ENCODE data around the gene CLDN25.
A peak's percentile ranks its signal among the peaks of the same experiment; 100 is the strongest.
"Not testable (repeated sequence)": the region's sequence is repeated elsewhere in the genome, so short reads cannot be mapped to it uniquely, and the experiment has no call there.

Gene CLDN25

GRCh38 chr11:113779496-113779895, at the start of gene CLDN25:
TSS of gene CLDN25 (plus strand) at chr11:113779796. CDS start at chr11:113779796, 0 bp downstream.
- no peak for DNase-seq

GRCh38 chr11:113730887-113731726, 48.5 kb upstream of the CLDN25 start:
- peak in 1 of 2 experiments; percentile 10 for DNase-seq

GRCh38 chr11:113732092-113732491, 47.5 kb upstream of the CLDN25 start:
- no peak for DNase-seq

- no peak for DNase-seq
Measured at GRCh38 chr11:113736323-113736722, 43.3 kb upstream of the CLDN25 start.

GRCh38 chr11:113752932-113753331, 26.7 kb upstream of the CLDN25 start:
- no peak for DNase-seq

GRCh38 chr11:113760241-113760640, 19.4 kb upstream of the CLDN25 start:
- DNase-seq: no peak

GRCh38 chr11:113763040-113763439, 16.6 kb upstream of the CLDN25 start:
- DNase-seq: not testable (repeated sequence)

GRCh38 chr11:113764527-113765219, 14.9 kb upstream of the CLDN25 start:
- no peak for DNase-seq

- no peak for DNase-seq
Measured at GRCh38 chr11:113771964-113772363, 7.6 kb upstream of the CLDN25 start.

- no peak for DNase-seq
Measured at GRCh38 chr11:113773092-113773415, 6.5 kb upstream of the CLDN25 start.

- DNase-seq: peak; percentile 66 to 85
Measured at GRCh38 chr11:113773416-113774173, 6.0 kb upstream of the CLDN25 start, which contains the start of gene ZW10. TSS of gene ZW10 (minus strand) at chr11:113773692. CDS start at chr11:113773666, 26 bp downstream.

- no peak for DNase-seq
Measured at GRCh38 chr11:113774174-113774503, 5.5 kb upstream of the CLDN25 start.

- no peak for DNase-seq
Measured at GRCh38 chr11:113778111-113778910, 1.3 kb upstream of the CLDN25 start.

GRCh38 chr11:113781682-113782081, 2.1 kb downstream of the CLDN25 start:
- DNase-seq: no peak

GRCh38 chr11:113782134-113782533, 2.5 kb downstream of the CLDN25 start:
- no peak for DNase-seq

GRCh38 chr11:113789016-113789415, 9.4 kb downstream of the CLDN25 start:
- not testable (repeated sequence) for DNase-seq

GRCh38 chr11:113789675-113790320, 10.2 kb downstream of the CLDN25 start:
- no peak for DNase-seq

GRCh38 chr11:113796663-113797259, 17.2 kb downstream of the CLDN25 start:
- peak in 1 of 2 experiments; percentile 27 for DNase-seq

- no peak for DNase-seq
Measured at GRCh38 chr11:113802621-113803020, 23.0 kb downstream of the CLDN25 start.

- DNase-seq: no peak
Measured at GRCh38 chr11:113805640-113806039, 26.0 kb downstream of the CLDN25 start.

- DNase-seq: peak in 1 of 2 experiments; percentile 38
Measured at GRCh38 chr11:113806406-113806805, 26.8 kb downstream of the CLDN25 start.

- DNase-seq: no peak
Measured at GRCh38 chr11:113808931-113809330, 29.3 kb downstream of the CLDN25 start.
